Measurements from ENCODE around the gene ICAM4. TPM values are rescaled to one million over a fixed set of nuclear protein-coding genes. Genes with fewer than 3 reads are reported as not detected.

ICAM4 gene
- total and polyA plus RNA-seq, 9 of the 15 experiments (the other 6 are each of a cell fraction or from before 2014, with no cell fraction given): 14.1 to 86.1 (median 29.6) TPM

- peak; percentile 83 for TF ChIP-seq POLR2G (IDR thresholded peaks at IDR 0.05; ENCODE audit: low read depth, low read length)
- TF ChIP-seq ZKSCAN1 (IDR thresholded peaks at IDR 0.05; ENCODE audit: low read depth, low read length): peak; percentile 1
- TF ChIP-seq ZNF668 (CRISPR knock-in tag; IDR thresholded peaks at IDR 0.05): no peak
- peak; percentile 88; the same call in 1 of the 2 replicates for TF ChIP-seq CTBP1 (IDR thresholded peaks at IDR 0.05; ENCODE audit: borderline replicate concordance)
- peak; percentile 22 for TF ChIP-seq HDAC2 (IDR thresholded peaks at IDR 0.05)
- peak; percentile 58; the same call in 1 of the 2 replicates for TF ChIP-seq ZNF431 (CRISPR knock-in tag; IDR thresholded peaks at IDR 0.05)
- peak; percentile 58; the same call in 1 of the 2 replicates for TF ChIP-seq BCOR (IDR thresholded peaks at IDR 0.05)
- no peak for TF ChIP-seq ID3 (CRISPR knock-in tag; IDR thresholded peaks at IDR 0.05)
- peak; percentile 87 for TF ChIP-seq ID3 (tag; IDR thresholded peaks at IDR 0.05)
- TF ChIP-seq MNT (conservative IDR thresholded peaks at IDR 0.05): peak in 1 of 2 experiments; percentile 73; a peak in 2 of 4 replicates
- peak; percentile 10; the same call in 1 of the 2 replicates for TF ChIP-seq ZNF316 (IDR thresholded peaks at IDR 0.05)
- TF ChIP-seq NRF1 (conservative IDR thresholded peaks at IDR 0.05 in 1 of 2, IDR thresholded peaks at IDR 0.05 in 1 of 2): peak in 1 of 2 experiments; percentile 29; a peak in 3 of 4 replicates
- no peak for TF ChIP-seq U2AF1 (optimal IDR thresholded peaks at IDR 0.05; ENCODE audit: low read depth, low read length)
- TF ChIP-seq TAF1 (IDR thresholded peaks at IDR 0.05; ENCODE audit: control insufficient read depth, extremely low read depth, insufficient read depth, low read length, severe bottlenecking): peak; percentile 48
- TF ChIP-seq E2F6 (IDR thresholded peaks at IDR 0.05; ENCODE audit: borderline replicate concordance in 1 of 2, extremely low read depth in 1 of 2, insufficient read depth in 1 of 2, insufficient read length in 1 of 2, low read depth in 1 of 2, low read length in 1 of 2, poor library complexity in 1 of 2, severe bottlenecking in 1 of 2): peak; percentile 23 to 51
- peak; percentile 70 for TF ChIP-seq NFIC (IDR thresholded peaks at IDR 0.05)
- TF ChIP-seq CBFA2T2 (conservative IDR thresholded peaks at IDR 0.05): peak; percentile 85
- no peak for TF ChIP-seq ZNF436 (CRISPR knock-in tag; IDR thresholded peaks at IDR 0.05)
- no peak for TF ChIP-seq ZBTB34 (CRISPR knock-in tag; IDR thresholded peaks at IDR 0.05)
- 0 out of 2 replicates have a peak, but pooled peaks have one; percentile 31 for TF ChIP-seq RUNX1 (IDR thresholded peaks at IDR 0.05; ENCODE audit: low read depth)
- TF ChIP-seq EP300 (IDR thresholded peaks at IDR 0.05; ENCODE audit: low read length): peak; percentile 89
- 0 out of 2 replicates have a peak, but pooled peaks have one; percentile 17 for TF ChIP-seq GMEB1 (CRISPR knock-in tag; IDR thresholded peaks at IDR 0.05)
These were observed 13.0 kb downstream of the ICAM4 start (continued) for GRCh38 chr19:10299545-10300458.
